H9 (cell line): ENCODE data around the gene ZNF407. TPM values are rescaled to one million over a fixed set of nuclear protein-coding genes. Genes with fewer than 3 reads are reported as not detected.

Experiments
- DNase-seq: peaks from one replicate; pipeline ENCODE4 v3.0.0-alpha.2; 2017
- H2AFZ ChIP-seq: one replicate; pipeline ENCODE4 v1.6.1; 2013; ENCODE audit warnings: mild to moderate bottlenecking, low read length, control low read depth, moderate library complexity
- H2AK5ac ChIP-seq: 2 replicates; pipeline ENCODE4 v1.6.1; 2013; ENCODE audit warnings: low read length, control low read depth, mixed read lengths; ENCODE audit not compliant: insufficient read length
- H2BK120ac ChIP-seq: one replicate; pipeline ENCODE4 v1.6.1; 2013; ENCODE audit warnings: low read depth, mild to moderate bottlenecking, low read length, control low read depth, inconsistent platforms; ENCODE audit not compliant: poor library complexity, severe bottlenecking
- H2BK12ac ChIP-seq: 2 replicates; pipeline ENCODE4 v1.6.1; 2013; ENCODE audit warnings: low read length, control low read depth, mixed read lengths, low read depth; ENCODE audit not compliant: insufficient read length
- H2BK15ac ChIP-seq: 2 replicates; pipeline ENCODE4 v1.6.1; 2013; ENCODE audit warnings: low read depth, low read length, control low read depth
- H2BK20ac ChIP-seq: one replicate; pipeline ENCODE4 v1.6.1; 2013; ENCODE audit warnings: low read depth, mild to moderate bottlenecking, low read length, control low read depth, inconsistent platforms; ENCODE audit not compliant: poor library complexity, severe bottlenecking
- H2BK5ac ChIP-seq: 2 replicates; pipeline ENCODE4 v1.6.1; 2013; ENCODE audit warnings: low read length, control low read depth, mixed read lengths; ENCODE audit not compliant: insufficient read length
- H3K14ac ChIP-seq: 2 replicates; pipeline ENCODE4 v1.6.1; 2013; ENCODE audit warnings: low read length, control low read depth; ENCODE audit not compliant: insufficient read depth
- H3K18ac ChIP-seq: 2 replicates; pipeline ENCODE4 v1.6.1; 2013; ENCODE audit warnings: low read depth, mild to moderate bottlenecking, mixed read lengths, low read length, control low read depth; ENCODE audit not compliant: insufficient read length
- H3K23ac ChIP-seq: 2 replicates; pipeline ENCODE4 v1.6.1; 2013; ENCODE audit warnings: low read length, control low read depth, mixed read lengths, low read depth; ENCODE audit not compliant: insufficient read length
- H3K23me2 ChIP-seq: 2 replicates; pipeline ENCODE4 v1.6.1; 2013; ENCODE audit warnings: low read depth, mild to moderate bottlenecking, mixed read lengths, low read length, control low read depth; ENCODE audit not compliant: insufficient read length, poor library complexity, severe bottlenecking
- H3K27ac ChIP-seq: 2 replicates; pipeline ENCODE4 v1.5.1; 2013; ENCODE audit warnings: low read length, control low read depth, mixed read lengths, low read depth; ENCODE audit not compliant: insufficient read length
- H3K27me3 ChIP-seq: 2 replicates; pipeline ENCODE4 v1.6.1; 2013; ENCODE audit warnings: low read length, control low read depth, inconsistent platforms; ENCODE audit not compliant: insufficient read depth
- H3K4ac ChIP-seq: 2 replicates; pipeline ENCODE4 v1.6.1; 2013; ENCODE audit warnings: low read depth, mild to moderate bottlenecking, control low read depth, inconsistent platforms, low read length, moderate library complexity
- H3K4me1 ChIP-seq: 2 replicates; pipeline ENCODE4 v1.6.1; 2013; ENCODE audit warnings: low read length, control low read depth, inconsistent platforms; ENCODE audit not compliant: insufficient read depth
- H3K4me2 ChIP-seq: 2 replicates; pipeline ENCODE4 v1.6.1; 2013; ENCODE audit warnings: low read length, control low read depth, mixed read lengths; ENCODE audit not compliant: insufficient read length, insufficient read depth
- H3K56ac ChIP-seq: 2 replicates; pipeline ENCODE4 v1.6.1; 2013; ENCODE audit warnings: low read depth, mild to moderate bottlenecking, mixed read lengths, low read length, control low read depth; ENCODE audit not compliant: insufficient read length
- H3K79me1 ChIP-seq: 2 replicates; pipeline ENCODE4 v1.6.1; 2013; ENCODE audit warnings: low read depth, mild to moderate bottlenecking, moderate library complexity, low read length, control low read depth, inconsistent platforms; ENCODE audit not compliant: insufficient read depth, poor library complexity, severe bottlenecking
- H3K79me2 ChIP-seq: 2 replicates; pipeline ENCODE4 v1.6.1; 2013; ENCODE audit warnings: low read length, control low read depth, inconsistent platforms; ENCODE audit not compliant: insufficient read depth
- H3K9ac ChIP-seq: 2 replicates; pipeline ENCODE4 v1.6.1; 2013; ENCODE audit warnings: low read length, control low read depth, mixed read lengths; ENCODE audit not compliant: insufficient read length; ENCODE audit errors: extremely low read depth
- H3K9me3 ChIP-seq: one replicate; pipeline ENCODE4 v1.6.1; 2013; ENCODE audit warnings: low read depth, low read length, inconsistent platforms; ENCODE audit not compliant: control insufficient read depth
- H3T11ph ChIP-seq: one replicate; pipeline ENCODE4 v1.6.1; 2013; ENCODE audit warnings: mild to moderate bottlenecking, low read length, control low read depth, inconsistent platforms
- H4K20me1 ChIP-seq: one replicate; pipeline ENCODE4 v1.6.1; 2013; ENCODE audit not compliant: control insufficient read depth, insufficient read length, insufficient read depth
- H4K5ac ChIP-seq: 2 replicates; pipeline ENCODE4 v1.6.1; 2013; ENCODE audit warnings: low read depth, mild to moderate bottlenecking, mixed read lengths, low read length, control low read depth; ENCODE audit not compliant: insufficient read length
- H4K8ac ChIP-seq: replicated peaks from 2 replicates; pipeline ENCODE4 v1.6.1; 2013; ENCODE audit warnings: low read length, control low read depth, mixed read lengths, low read depth; ENCODE audit not compliant: insufficient read length
- H4K91ac ChIP-seq: 2 replicates; pipeline ENCODE4 v1.6.1; 2013; ENCODE audit warnings: low read depth, mild to moderate bottlenecking, moderate library complexity, mixed read lengths, low read length, control low read depth; ENCODE audit not compliant: insufficient read length
- H3K27ac Mint-ChIP-seq, 3 experiments: 2 replicates in 2 of 3; 3 replicates in 1 of 3; pipeline ENCODE4 v1.8.0; 2020 to 2021; ENCODE audit warnings: mixed read lengths in 3 of 3, mild to moderate bottlenecking in 1 of 3, moderate library complexity in 1 of 3
- H3K27me3 Mint-ChIP-seq: 2 replicates; pipeline ENCODE4 v1.8.0; 2021; ENCODE audit warnings: low read depth, mild to moderate bottlenecking, moderate library complexity, mixed read lengths
- H3K36me3 Mint-ChIP-seq, 3 experiments: 2 replicates in 2 of 3; 3 replicates in 1 of 3; pipeline ENCODE4 v1.8.0; 2020 to 2021; ENCODE audit warnings: low read depth in 3 of 3, mixed read lengths in 3 of 3; ENCODE audit not compliant: insufficient read depth in 1 of 3
- H3K4me1 Mint-ChIP-seq, 2 experiments: 2 replicates each; pipeline ENCODE4 v1.8.0; 2020; ENCODE audit warnings: mixed read lengths in 2 of 2
- H3K4me3 Mint-ChIP-seq, 2 experiments: 2 replicates in 1 of 2; 3 replicates in 1 of 2; pipeline ENCODE4 v1.8.0; 2020 to 2021; ENCODE audit warnings: mild to moderate bottlenecking in 2 of 2, mixed read lengths in 2 of 2, moderate library complexity in 1 of 2
- H3K9me3 Mint-ChIP-seq, 2 experiments: 2 replicates in 1 of 2; 3 replicates in 1 of 2; pipeline ENCODE4 v1.8.0; 2020; ENCODE audit warnings: mild to moderate bottlenecking in 2 of 2, mixed read lengths in 2 of 2, moderate library complexity in 1 of 2
- WGBS: extraction: QIAGEN DNeasy Blood & Tissue Kit; methylation state at CpG from one replicate; pipeline ENCODE4 v1.1.7; 2013; ENCODE audit warnings: missing lambda C conversion rate, low lambda C conversion rate, mixed read lengths; ENCODE audit not compliant: insufficient read length; ENCODE audit errors: extremely low coverage; 5-methylcytosine and 5-hydroxymethylcytosine counted together
- total RNA-seq: library from RNA; stranded (reverse); gene quantifications from 2 replicates; pipeline ENCODE4 v1.2.1, GENCODE V29; 2021
- TF ChIP-seq, protein P1 (sequence below): fragments of 200-600 bp; sonication (generic); conservative IDR thresholded peaks from 3 replicates; pipeline ENCODE4 v1.8.0; 2021; ENCODE audit warnings: antibody characterized with exemption, mild to moderate bottlenecking

The ZNF407 gene
- total RNA-seq, 1 experiment from 2014 or later = 8.7 TPM

DNA sequence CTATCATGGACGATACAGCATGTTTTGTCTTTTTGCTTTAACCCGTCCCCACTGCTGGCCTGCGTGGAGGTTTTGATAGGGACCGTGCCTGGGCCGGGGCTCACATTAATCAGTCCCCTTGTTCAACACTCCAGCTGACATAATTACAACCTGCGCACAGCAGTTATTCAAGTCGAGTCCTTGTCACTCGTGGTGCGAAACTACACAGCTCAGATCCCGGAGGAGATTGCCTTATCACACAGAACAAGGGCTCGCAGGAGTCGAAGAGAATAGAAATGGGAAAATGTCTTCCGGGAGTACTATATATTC lies 304.4 kb downstream of the ZNF407 start:
- no peaks in the 10 kb centered on the region for H3K36me3 Mint-ChIP-seq
- no peak overlapping the region for H2BK20ac ChIP-seq

More for the DNA sequence above, 304.4 kb downstream of the ZNF407 start:
- H2BK5ac ChIP-seq = no peak overlapping the region
- no peaks in the 10 kb centered on the region for H3K23me2 ChIP-seq
- no peak overlapping the region for H4K91ac ChIP-seq
- H2AK5ac ChIP-seq = no peak overlapping the region
- H2AFZ ChIP-seq = no peak overlapping the region
- Mint-ChIP-seq H3K4me1 (peaks cover 11 to 15% of the 10 kb centered on the region in 2 experiments), H3K27me3 (no peaks in the 10 kb centered on the region), H3K4me3 (no peak overlapping the region), H3K9me3 (no peaks in the 10 kb centered on the region), H3K27ac (no peak overlapping the region; a peak in 1 of 7 replicates)
- no peaks in the 10 kb centered on the region; the same call in 1 of the 2 replicates for H3K4me1 ChIP-seq
- H3T11ph ChIP-seq = no peak overlapping the region
- no peaks in the 10 kb centered on the region for H3K27me3 ChIP-seq
- no peak overlapping the region for H4K8ac ChIP-seq
- WGBS = no CpG with 5 or more reads among the region's 13 CpGs
- H3K18ac ChIP-seq = no peak overlapping the region
- no peak overlapping the region for H3K9ac ChIP-seq
- no peak overlapping the region for H3K56ac ChIP-seq
- H3K79me2 ChIP-seq = no peaks in the 10 kb centered on the region
- H3K79me1 ChIP-seq = no peaks in the 10 kb centered on the region
- no peaks in the 10 kb centered on the region for H3K9me3 ChIP-seq
- no peak overlapping the region for H2BK120ac ChIP-seq
- H2BK15ac ChIP-seq = no peak overlapping the region
- H3K14ac ChIP-seq = no peak overlapping the region
- no peak overlapping the region for H3K23ac ChIP-seq
- H2BK12ac ChIP-seq = no peak overlapping the region
- H4K5ac ChIP-seq = no peak overlapping the region
- no peak overlapping the region for H3K27ac ChIP-seq
- no peak overlapping the region for H3K4ac ChIP-seq
- TF ChIP-seq, protein P1, sequence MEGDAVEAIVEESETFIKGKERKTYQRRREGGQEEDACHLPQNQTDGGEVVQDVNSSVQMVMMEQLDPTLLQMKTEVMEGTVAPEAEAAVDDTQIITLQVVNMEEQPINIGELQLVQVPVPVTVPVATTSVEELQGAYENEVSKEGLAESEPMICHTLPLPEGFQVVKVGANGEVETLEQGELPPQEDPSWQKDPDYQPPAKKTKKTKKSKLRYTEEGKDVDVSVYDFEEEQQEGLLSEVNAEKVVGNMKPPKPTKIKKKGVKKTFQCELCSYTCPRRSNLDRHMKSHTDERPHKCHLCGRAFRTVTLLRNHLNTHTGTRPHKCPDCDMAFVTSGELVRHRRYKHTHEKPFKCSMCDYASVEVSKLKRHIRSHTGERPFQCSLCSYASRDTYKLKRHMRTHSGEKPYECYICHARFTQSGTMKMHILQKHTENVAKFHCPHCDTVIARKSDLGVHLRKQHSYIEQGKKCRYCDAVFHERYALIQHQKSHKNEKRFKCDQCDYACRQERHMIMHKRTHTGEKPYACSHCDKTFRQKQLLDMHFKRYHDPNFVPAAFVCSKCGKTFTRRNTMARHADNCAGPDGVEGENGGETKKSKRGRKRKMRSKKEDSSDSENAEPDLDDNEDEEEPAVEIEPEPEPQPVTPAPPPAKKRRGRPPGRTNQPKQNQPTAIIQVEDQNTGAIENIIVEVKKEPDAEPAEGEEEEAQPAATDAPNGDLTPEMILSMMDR = no peak
- no peak overlapping the region for H3K4me2 ChIP-seq
- DNase-seq = no peak
- H4K20me1 ChIP-seq = no peaks in the 10 kb centered on the region
